H1 (cell line): Measurements from ENCODE around the gene BLOC1S1. TPM values are rescaled to one million over a fixed set of nuclear protein-coding genes. Genes with fewer than 3 reads are reported as not detected.

Source experiments
- BACH1 ChIP-seq: IDR thresholded peaks from 2 replicates; pipeline ENCODE4 v1.6.1; 2012; ENCODE audit warnings: low read length, improper control_type of control experiment
- CEBPB ChIP-seq: IDR thresholded peaks from 2 replicates; pipeline ENCODE4 v1.6.1; 2012; ENCODE audit warnings: low read depth, low read length
- GTF2F1 ChIP-seq: IDR thresholded peaks from 2 replicates; pipeline ENCODE4 v1.6.1; 2012; ENCODE audit warnings: low read depth, low read length, improper control_type of control experiment, borderline replicate concordance
- SP2 ChIP-seq: IDR thresholded peaks from 2 replicates; pipeline ENCODE4 v1.6.1; 2012; ENCODE audit warnings: mild to moderate bottlenecking, low read length, inconsistent platforms
- polyA plus RNA-seq, 7 experiments: library from polyadenylated mRNA; depleted of rRNA in 3 of 7; stranded (reverse) in 5 of 7; unstranded in 2 of 7; fragments of >200 nt in 5 of 7; fragments of 200-250 nt in 2 of 7; gene quantifications; 1 replicate in 5 of 7; 2 replicates in 1 of 7; 4 replicates in 1 of 7; pipeline versions ENCODE4 v1.2.1 to v1.2.3, GENCODE V29; 2011 to 2013; ENCODE audit warnings: missing spikeins in 2 of 7, mixed read lengths in 2 of 7
- total RNA-seq: library from RNA; stranded (reverse); fragmentation: NEBNext Ultra II Directional; extraction: Animal tissue kit (Norgen Biotek cat#: 25700); gene quantifications from 2 replicates; pipeline ENCODE4 v1.2.1, GENCODE V29; 2021
- TF ChIP-seq, protein P1 (sequence below): IDR thresholded peaks from 2 replicates; pipeline ENCODE4 v1.6.1; 2012; ENCODE audit warnings: low read length, inconsistent platforms

BLOC1S1 gene
- total and polyA plus RNA-seq, 2 of the 8 experiments (the other 6 are each of a cell fraction or from before 2014, with no cell fraction given) = 91.1 to 185 TPM

DNA sequence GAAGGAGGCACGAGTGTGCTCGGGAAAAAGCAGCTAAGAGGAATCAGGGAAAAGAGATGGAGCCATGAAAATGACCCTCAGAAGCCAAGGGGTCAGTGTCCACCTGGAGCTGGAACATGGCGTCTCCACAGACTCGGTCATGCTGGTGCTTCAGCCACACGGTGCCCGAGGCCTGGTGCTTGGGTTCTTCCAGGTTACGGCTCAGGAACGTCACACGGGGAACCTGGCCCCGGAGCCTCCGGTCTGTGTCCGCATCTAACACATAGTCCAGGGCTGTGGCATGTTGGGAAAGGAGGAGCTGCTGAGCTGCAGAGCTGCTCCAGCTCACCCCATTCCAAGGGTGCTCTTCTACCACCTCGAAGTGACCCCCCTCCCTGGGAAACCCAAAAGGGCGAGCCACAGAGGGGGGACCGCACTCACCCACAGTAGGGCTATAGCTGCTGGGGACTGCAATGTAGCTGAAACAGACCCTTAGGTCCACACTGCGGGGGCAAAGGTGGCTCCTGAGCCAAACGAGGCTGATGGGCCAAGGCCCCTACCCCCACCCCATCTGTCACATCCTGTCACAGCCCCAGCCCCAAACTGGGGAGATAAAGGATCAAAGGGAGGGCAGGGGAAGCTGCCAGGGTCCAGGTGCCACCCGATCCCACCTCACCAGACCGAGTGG is 18.9 kb upstream of the BLOC1S1 start (continued):
- TF ChIP-seq, protein P1, sequence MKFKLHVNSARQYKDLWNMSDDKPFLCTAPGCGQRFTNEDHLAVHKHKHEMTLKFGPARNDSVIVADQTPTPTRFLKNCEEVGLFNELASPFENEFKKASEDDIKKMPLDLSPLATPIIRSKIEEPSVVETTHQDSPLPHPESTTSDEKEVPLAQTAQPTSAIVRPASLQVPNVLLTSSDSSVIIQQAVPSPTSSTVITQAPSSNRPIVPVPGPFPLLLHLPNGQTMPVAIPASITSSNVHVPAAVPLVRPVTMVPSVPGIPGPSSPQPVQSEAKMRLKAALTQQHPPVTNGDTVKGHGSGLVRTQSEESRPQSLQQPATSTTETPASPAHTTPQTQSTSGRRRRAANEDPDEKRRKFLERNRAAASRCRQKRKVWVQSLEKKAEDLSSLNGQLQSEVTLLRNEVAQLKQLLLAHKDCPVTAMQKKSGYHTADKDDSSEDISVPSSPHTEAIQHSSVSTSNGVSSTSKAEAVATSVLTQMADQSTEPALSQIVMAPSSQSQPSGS = no peak
- no peak for TF ChIP-seq CEBPB
- TF ChIP-seq BACH1 = no peak
- no peak for TF ChIP-seq GTF2F1
- no peak for TF ChIP-seq SP2
